Activated CD4-positive, alpha-beta T cell treated with anti-CD3 and anti-CD28 coated beads, Interleukin-2, amount 10 ng/mL, durations not matched to agents 7 days and 5 days (primary cell): ENCODE data around the gene GHRHR. TPM values are rescaled to one million over a fixed set of nuclear protein-coding genes. Genes with fewer than 3 reads are reported as not detected.

ENCODE experiments used
- CTCF ChIA-PET: fragments of 350-600 bp; sonication (Branson Sonifier 250); formaldehyde crosslinking; loops from one replicate; lab custom pipeline; 2021; ENCODE audit warnings: antibody characterized with exemption; lab: Charles Lee
- POLR2A ChIA-PET: fragments of 350-600 bp; sonication (Branson Sonifier 250); formaldehyde crosslinking; loops from one replicate; lab custom pipeline; 2021; ENCODE audit warnings: antibody characterized with exemption; lab: Charles Lee
- DNase-seq: peaks from one replicate; pipeline ENCODE4 v3.0.0-alpha.2; 2020
- H3K27ac Mint-ChIP-seq: one replicate; pipeline ENCODE4 v1.8.0; 2021; ENCODE audit warnings: mild to moderate bottlenecking, moderate library complexity, mixed read lengths
- H3K27me3 Mint-ChIP-seq: one replicate; pipeline ENCODE4 v1.8.0; 2021; ENCODE audit warnings: mixed read lengths
- H3K36me3 Mint-ChIP-seq: one replicate; pipeline ENCODE4 v1.8.0; 2021; ENCODE audit warnings: low read depth, mixed read lengths
- H3K4me1 Mint-ChIP-seq: one replicate; pipeline ENCODE4 v1.8.0; 2021; ENCODE audit warnings: mixed read lengths
- H3K4me3 Mint-ChIP-seq: one replicate; pipeline ENCODE4 v1.8.0; 2021; ENCODE audit warnings: mild to moderate bottlenecking, moderate library complexity, mixed read lengths
- H3K9me3 Mint-ChIP-seq: one replicate; pipeline ENCODE4 v1.8.0; 2021; ENCODE audit warnings: mixed read lengths
- total RNA-seq, 2 experiments: library from RNA; stranded (reverse); gene quantifications; one replicate each; pipeline ENCODE4 v1.2.3, GENCODE V29; 2021

GHRHR gene
- total RNA-seq, 2 experiments from 2014 or later = not detected

DNA sequence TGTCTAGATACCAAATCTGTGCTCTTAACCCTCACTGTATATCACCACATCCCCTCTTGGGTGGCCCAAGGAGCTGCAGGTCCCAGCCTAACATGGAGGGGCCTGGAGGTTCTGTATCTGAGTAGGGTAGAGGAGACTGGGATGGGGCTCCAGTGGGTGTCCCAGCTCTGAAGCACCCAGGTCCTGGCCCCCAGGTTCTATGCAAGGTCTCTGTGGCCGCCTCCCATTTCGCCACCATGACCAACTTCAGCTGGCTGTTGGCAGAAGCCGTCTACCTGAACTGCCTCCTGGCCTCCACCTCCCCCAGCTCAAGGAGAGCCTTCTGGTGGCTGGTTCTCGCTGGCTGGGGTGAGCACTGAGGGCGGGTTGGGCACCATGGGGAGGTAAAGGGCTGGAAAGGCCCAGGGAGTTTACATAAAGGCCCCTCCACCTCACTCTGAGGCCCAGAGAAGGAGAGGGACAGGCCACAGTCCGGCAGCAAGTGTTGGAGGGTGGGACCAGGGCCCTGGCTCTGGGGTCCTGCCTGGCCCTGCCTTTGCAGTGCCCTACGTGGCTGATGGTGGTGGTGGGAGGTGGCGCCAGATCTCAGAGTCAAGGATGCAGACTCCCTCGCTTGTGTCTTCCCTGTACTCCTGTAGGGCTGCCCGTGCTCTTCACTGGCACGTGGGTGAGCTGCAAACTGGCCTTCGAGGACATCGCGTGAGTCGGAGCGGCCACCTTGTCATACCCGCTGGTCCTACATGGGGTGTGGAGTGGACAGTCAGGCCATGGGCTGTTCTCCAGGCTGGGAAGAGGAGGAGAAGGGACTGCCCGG, 10.2 kb downstream of the GHRHR start:
- peaks cover 6% of the 10 kb centered on the region for H3K4me1 Mint-ChIP-seq
- peaks cover 22% of the 10 kb centered on the region for H3K27me3 Mint-ChIP-seq
- H3K4me3 Mint-ChIP-seq = no peak overlapping the region
- no peaks in the 10 kb centered on the region for H3K36me3 Mint-ChIP-seq
- CTCF ChIA-PET = interaction anchor here (0.9 to 3.3 kb wide), 7 partner anchors 10 to 201 kb away, joined by 3 to 19 read pairs (median 4); no protein-coding TSS in a partner anchor
- DNase-seq = no peak
- H3K9me3 Mint-ChIP-seq = no peaks in the 10 kb centered on the region
- H3K27ac Mint-ChIP-seq = no peak overlapping the region
- POLR2A ChIA-PET = no interaction called here

DNA sequence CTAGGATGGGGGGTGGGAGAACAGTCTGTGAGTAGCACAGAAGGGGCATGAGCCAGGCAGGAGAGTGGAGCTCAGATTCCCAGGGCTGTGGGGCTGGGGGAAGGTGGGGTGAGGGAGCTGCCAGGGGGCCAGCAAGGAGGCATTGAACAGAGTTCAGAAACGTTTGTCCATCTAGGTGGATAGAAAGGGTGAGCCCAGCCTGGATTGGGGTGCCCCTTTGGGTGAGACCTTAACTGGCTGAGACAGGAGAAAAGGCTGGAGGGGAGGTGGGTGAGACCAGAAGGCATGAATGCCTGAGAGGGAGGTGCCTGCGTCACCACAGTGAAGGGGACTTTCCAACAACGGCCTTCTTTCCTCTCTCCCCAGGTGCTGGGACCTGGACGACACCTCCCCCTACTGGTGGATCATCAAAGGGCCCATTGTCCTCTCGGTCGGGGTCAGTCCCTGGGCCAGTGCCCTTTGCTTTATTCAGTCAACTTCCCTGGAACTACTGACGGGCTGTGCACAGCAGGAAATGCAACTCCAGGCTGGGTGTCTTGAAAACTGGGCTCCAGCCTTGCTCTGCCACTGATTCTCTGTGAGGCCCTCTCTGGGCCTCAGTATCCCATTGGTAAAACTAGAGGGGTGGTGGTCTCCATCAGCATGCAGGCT, 11.0 kb downstream of the GHRHR start:
- POLR2A ChIA-PET = no interaction called here
- peak; percentile 41 for DNase-seq

DNA sequence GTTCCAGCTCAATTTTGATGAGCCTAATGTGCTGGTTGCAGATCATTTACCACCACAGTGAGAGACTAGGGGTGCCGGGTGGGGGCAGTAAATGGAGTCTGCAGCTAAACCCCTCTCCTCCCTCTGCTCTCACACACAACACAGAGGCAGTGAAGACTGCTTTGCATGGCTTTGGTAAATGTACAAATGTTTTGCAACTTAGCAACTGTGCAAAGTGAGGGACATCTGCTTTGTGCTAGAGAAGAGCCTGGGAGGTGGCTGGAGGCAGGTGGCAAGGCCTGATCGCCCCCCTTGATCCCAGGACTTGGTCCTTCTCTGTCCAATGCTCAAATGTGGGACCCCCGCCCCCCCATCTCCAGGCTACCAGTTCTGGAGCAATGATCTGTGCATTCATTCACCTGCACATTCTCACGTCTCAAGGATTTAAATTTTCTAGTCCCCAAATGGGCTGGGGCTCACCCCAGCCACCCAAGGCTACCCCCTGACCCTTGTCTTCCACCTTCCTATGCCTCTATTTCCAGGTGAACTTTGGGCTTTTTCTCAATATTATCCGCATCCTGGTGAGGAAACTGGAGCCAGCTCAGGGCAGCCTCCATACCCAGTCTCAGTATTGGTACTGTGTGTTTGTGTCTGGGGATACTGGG, 11.6 kb downstream of the GHRHR start:
- H3K9me3 Mint-ChIP-seq = no peaks in the 10 kb centered on the region
- ChIA-PET POLR2A (no interaction called here), CTCF (interaction anchor here (1.4 to 3.3 kb wide), 4 partner anchors 9 to 174 kb away, joined by 4 to 19 read pairs (median 8); no protein-coding TSS in a partner anchor)
- H3K27ac Mint-ChIP-seq = no peak overlapping the region
- peaks cover 6% of the 10 kb centered on the region for H3K4me1 Mint-ChIP-seq
- H3K4me3 Mint-ChIP-seq = no peak overlapping the region
- DNase-seq = no peak
- peaks cover 22% of the 10 kb centered on the region for H3K27me3 Mint-ChIP-seq
- H3K36me3 Mint-ChIP-seq = no peaks in the 10 kb centered on the region

More for the DNA sequence above, 11.0 kb downstream of the GHRHR start:
- peaks cover 6% of the 10 kb centered on the region for H3K4me1 Mint-ChIP-seq
- CTCF ChIA-PET = interaction anchor here (1.0 to 3.3 kb wide), 5 partner anchors 10 to 173 kb away, joined by 3 to 19 read pairs (median 7); no protein-coding TSS in a partner anchor
- no peaks in the 10 kb centered on the region for H3K36me3 Mint-ChIP-seq
- H3K27me3 Mint-ChIP-seq = peaks cover 22% of the 10 kb centered on the region
- no peak overlapping the region for H3K4me3 Mint-ChIP-seq
- no peak overlapping the region for H3K27ac Mint-ChIP-seq
- no peaks in the 10 kb centered on the region for H3K9me3 Mint-ChIP-seq

DNA sequence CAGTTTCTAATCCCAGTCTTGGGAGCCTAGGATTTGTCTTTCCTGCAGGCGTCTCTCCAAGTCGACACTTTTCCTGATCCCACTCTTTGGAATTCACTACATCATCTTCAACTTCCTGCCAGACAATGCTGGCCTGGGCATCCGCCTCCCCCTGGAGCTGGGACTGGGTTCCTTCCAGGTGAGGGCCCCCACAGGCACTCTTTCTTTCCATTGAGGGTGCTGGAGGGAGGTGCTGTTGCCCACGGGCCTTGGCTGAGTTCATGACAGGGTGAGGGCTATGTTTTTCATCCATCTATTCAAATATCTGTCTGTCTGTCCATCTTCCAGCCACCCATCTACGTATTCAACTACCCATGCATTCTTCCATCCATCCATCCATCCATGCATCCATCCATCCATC, 12.6 kb downstream of the GHRHR start:
- ChIA-PET POLR2A (no interaction called here), CTCF (no interaction called here)
- Mint-ChIP-seq H3K4me3 (no peak overlapping the region), H3K9me3 (no peaks in the 10 kb centered on the region), H3K27ac (no peak overlapping the region), H3K4me1 (peaks cover 6% of the 10 kb centered on the region), H3K36me3 (no peaks in the 10 kb centered on the region), H3K27me3 (peaks cover 22% of the 10 kb centered on the region)
- no peak for DNase-seq

DNA sequence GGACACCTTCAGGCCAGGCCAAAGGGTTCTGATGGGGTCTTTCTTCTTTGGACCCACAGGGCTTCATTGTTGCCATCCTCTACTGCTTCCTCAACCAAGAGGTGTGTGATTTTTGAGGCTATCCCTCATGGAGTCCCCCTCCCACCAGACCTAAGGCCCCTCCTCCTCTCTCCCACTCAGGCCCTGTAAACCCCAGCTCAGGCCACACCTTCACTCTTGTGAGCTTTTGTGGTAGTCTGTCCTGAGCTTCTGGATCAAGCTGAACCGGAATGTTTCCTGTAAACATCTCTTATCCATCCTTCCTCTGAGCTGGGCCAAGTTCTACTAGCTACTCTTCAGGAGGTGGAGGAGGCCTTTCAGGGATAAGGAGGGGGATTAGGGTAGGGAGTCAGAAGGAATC, 13.5 kb downstream of the GHRHR start:
- peaks cover 18% of the 10 kb centered on the region for H3K27me3 Mint-ChIP-seq
- no peak for DNase-seq
- H3K9me3 Mint-ChIP-seq = no peaks in the 10 kb centered on the region
- ChIA-PET POLR2A (no interaction called here), CTCF (no interaction called here)
- H3K36me3 Mint-ChIP-seq = no peaks in the 10 kb centered on the region
- H3K4me3 Mint-ChIP-seq = no peak overlapping the region
- H3K4me1 Mint-ChIP-seq = peaks cover 6% of the 10 kb centered on the region
- no peak overlapping the region for H3K27ac Mint-ChIP-seq

DNA sequence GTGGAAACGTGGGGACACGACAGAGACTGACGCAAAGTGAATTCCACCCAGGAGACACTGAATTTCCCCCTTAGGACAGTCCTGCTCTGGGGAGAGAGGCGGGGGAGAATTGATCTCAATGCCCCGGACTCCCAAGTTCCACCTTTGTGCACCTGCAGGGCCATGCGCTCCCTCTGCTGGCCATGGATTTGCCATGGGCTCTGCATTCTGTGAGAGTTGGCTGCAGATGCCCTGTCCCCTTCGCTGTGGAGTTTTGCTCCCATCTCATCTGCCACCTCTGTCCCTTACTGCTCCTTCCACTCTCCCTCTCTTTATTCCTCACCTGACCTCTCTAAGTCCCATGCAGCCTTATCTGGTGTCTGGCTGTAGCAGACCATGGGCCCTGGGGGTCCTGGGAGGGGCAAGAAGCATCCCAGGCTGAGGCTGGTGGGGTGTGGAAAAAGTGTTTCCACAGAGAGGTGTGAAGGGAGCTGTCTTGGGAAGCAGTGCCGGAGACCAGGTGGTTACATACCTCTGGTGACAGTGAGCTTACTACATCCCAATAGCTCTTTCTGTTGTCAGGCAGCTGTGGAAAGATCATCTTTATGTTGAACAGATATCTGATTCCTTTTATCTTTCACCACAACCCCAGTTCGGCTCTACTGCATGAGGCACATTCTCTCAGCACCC, 14.3 kb downstream of the GHRHR start:
- no peak overlapping the region for H3K4me3 Mint-ChIP-seq
- H3K27me3 Mint-ChIP-seq = peaks cover 14% of the 10 kb centered on the region
- no peaks in the 10 kb centered on the region for H3K36me3 Mint-ChIP-seq
- peak; percentile 31 for DNase-seq
- H3K9me3 Mint-ChIP-seq = no peaks in the 10 kb centered on the region
- ChIA-PET CTCF (interaction anchor here (0.9 kb wide), 1 partner anchor 182 kb away, joined by 4 read pairs; no protein-coding TSS in a partner anchor), POLR2A (no interaction called here)
- peaks cover 6% of the 10 kb centered on the region for H3K4me1 Mint-ChIP-seq
- no peak overlapping the region for H3K27ac Mint-ChIP-seq

DNA sequence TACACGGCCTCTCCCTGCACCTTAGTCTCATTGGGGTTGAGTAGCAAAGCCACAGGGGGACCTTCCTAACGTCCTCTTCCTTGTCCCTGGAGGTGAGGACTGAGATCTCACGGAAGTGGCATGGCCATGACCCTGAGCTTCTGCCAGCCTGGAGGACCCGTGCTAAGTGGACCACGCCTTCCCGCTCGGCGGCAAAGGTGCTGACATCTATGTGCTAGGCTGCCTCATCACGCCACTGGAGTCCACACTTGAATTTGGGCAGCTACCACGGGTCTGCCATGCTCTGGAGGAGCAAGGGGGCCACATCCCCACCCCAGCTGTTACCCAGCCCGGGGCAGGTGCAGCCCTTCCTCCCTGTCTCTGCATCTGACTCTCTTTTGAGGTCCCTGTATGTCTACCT, 15.3 kb downstream of the GHRHR start:
- ChIA-PET POLR2A (no interaction called here), CTCF (interaction anchor here (0.9 kb wide), 1 partner anchor 183 kb away, joined by 4 read pairs; no protein-coding TSS in a partner anchor)
- peaks cover 6% of the 10 kb centered on the region for H3K4me1 Mint-ChIP-seq
- no peaks in the 10 kb centered on the region for H3K9me3 Mint-ChIP-seq
- H3K27me3 Mint-ChIP-seq = peaks cover 14% of the 10 kb centered on the region
- H3K27ac Mint-ChIP-seq = no peak overlapping the region
- no peak overlapping the region for H3K4me3 Mint-ChIP-seq
- H3K36me3 Mint-ChIP-seq = no peaks in the 10 kb centered on the region
- DNase-seq = no peak

DNA sequence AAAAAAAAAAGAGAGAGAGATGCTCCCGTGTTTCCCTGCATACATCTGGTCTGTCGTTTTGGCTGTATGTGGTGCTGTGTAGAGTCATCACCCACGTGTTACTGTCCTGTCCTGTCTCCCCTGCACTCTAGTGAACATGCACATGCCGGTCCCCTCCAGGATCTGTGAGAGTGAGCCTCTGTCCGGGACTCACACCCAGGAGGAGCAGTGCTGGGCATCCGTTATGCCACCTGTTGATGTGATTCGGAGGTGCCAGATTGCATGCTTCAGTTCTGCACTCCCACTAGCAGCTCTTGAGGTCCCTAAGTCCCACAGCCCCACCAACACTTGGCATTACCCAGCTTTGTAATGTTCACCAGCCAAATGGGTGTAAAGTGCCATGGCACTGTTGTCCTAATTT, 16.4 kb downstream of the GHRHR start:
- ChIA-PET POLR2A (no interaction called here), CTCF (interaction anchor here (0.7 kb wide), 2 partner anchors 35 to 628 kb away, joined by 3 to 4 read pairs; no protein-coding TSS in a partner anchor)
- Mint-ChIP-seq H3K27me3 (peaks cover 14% of the 10 kb centered on the region), H3K27ac (no peak overlapping the region), H3K4me1 (no peaks in the 10 kb centered on the region), H3K9me3 (no peaks in the 10 kb centered on the region), H3K4me3 (no peak overlapping the region), H3K36me3 (no peaks in the 10 kb centered on the region)
- DNase-seq = no peak

DNA sequence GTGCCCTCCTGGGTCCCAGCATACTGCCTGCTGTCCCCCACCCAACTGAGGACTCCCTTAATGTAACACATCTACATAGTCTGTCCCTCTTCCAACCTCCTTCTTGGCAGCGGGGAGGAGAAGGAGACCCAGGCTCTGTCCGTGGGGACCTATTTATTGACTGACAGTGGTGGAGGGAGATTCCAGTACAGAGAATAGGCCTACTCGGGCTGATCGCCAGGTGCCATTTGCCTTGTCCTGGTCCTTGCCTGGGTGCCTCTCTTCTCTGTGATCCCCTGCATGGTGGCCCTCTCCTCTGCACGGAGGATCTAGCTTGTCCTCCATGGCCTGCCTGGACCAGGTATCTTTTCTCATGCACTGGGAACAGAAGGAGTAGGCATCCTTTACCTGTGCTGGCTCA, 17.0 kb downstream of the GHRHR start:
- no peaks in the 10 kb centered on the region for H3K36me3 Mint-ChIP-seq
- H3K4me1 Mint-ChIP-seq = no peaks in the 10 kb centered on the region
- peaks cover 15% of the 10 kb centered on the region for H3K27me3 Mint-ChIP-seq
- H3K4me3 Mint-ChIP-seq = no peak overlapping the region
- POLR2A ChIA-PET = no interaction called here
- CTCF ChIA-PET = interaction anchor here (0.6 to 3.3 kb wide), 2 partner anchors 142 to 143 kb away, joined by 3 to 19 read pairs; no protein-coding TSS in a partner anchor
- DNase-seq = no peak
- H3K9me3 Mint-ChIP-seq = no peaks in the 10 kb centered on the region
- H3K27ac Mint-ChIP-seq = no peak overlapping the region

DNA sequence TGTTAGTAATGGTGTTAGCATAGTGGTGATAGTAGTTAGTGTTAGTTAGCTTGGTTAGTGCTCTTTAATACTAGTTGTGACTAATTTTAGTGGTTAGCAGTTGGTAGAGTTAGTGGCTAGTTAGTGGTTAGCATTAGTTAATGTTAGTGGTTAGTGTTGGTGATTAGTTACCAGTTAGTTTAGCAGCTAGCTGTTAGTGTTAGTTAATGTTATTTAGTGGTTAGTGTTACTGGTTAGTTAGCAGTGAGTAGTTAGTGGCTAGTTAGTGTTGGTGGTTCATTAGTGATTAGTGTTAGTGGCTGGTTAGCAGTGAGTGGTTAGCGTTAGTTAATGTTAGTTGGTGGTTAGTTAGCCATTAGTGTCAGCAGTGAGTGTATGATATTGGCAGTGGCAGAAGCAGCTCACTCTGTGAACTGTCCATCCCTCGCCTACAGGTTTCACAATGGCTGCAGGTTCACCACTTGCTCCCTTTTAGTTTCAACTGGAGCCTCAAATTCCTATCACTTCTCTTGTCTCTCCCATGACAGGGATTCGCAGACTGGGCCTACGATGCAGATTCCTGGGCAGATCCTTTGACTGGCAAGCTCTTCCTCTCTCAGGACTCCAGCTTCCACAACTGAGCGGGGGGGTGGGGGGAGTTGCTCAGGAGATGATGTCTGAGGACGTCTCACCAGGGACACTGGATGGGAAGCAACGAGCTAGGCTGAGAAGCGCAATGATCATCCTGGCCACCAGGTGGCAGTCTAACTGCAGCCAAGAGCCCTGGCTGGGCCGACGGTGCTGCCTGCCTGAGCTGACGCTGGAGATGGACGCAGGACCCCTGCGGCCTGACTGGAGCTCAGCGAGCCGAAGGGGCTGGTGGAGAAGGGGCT, 19.5 kb downstream of the GHRHR start:
- Mint-ChIP-seq H3K4me1 (peaks cover 4% of the 10 kb centered on the region), H3K27me3 (peaks cover 16% of the 10 kb centered on the region), H3K4me3 (no peak overlapping the region), H3K9me3 (no peaks in the 10 kb centered on the region), H3K27ac (no peak overlapping the region), H3K36me3 (no peaks in the 10 kb centered on the region)
- peak; percentile 77 for DNase-seq
- CTCF ChIA-PET = interaction anchor here (0.6 to 5.0 kb wide), 16 partner anchors 9 to 182 kb away, joined by 3 to 19 read pairs (median 4); no protein-coding TSS in a partner anchor
- POLR2A ChIA-PET = interaction anchor here (0.9 to 1.4 kb wide), 2 partner anchors 139 to 151 kb away, joined by 3 to 6 read pairs; no protein-coding TSS in a partner anchor

DNA sequence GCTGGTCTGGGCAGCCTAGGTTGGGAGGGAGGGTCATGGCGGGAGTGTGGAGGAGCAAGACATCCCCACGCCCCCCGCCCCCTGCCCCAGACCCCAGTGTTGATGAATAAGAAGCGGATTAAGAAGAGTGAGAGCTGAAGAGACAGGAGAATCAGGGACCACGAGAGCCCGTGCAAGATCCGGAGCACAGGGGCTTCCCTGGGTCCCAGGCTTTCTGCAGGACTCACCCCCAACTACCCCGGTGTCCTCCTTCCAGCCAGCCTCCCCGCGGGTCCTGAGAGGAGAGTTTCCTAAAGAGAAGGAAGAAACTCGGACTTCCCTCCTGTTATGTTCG, 20.1 kb downstream of the GHRHR start:
- peaks cover 16% of the 10 kb centered on the region for H3K27me3 Mint-ChIP-seq
- no peaks in the 10 kb centered on the region for H3K36me3 Mint-ChIP-seq
- POLR2A ChIA-PET = interaction anchor here (0.9 to 1.4 kb wide), 2 partner anchors 139 to 150 kb away, joined by 3 to 6 read pairs; no protein-coding TSS in a partner anchor
- H3K9me3 Mint-ChIP-seq = no peaks in the 10 kb centered on the region
- no peak overlapping the region for H3K27ac Mint-ChIP-seq
- H3K4me3 Mint-ChIP-seq = no peak overlapping the region
- no peak for DNase-seq
- CTCF ChIA-PET = interaction anchor here (0.6 to 5.0 kb wide), 16 partner anchors 10 to 182 kb away, joined by 3 to 19 read pairs (median 4); no protein-coding TSS in a partner anchor
- peaks cover 4% of the 10 kb centered on the region for H3K4me1 Mint-ChIP-seq
